Vagina (tissue), 2 donors: ENCODE results near the gene CHAMP1. TPM values are rescaled to one million over a fixed set of nuclear protein-coding genes. Genes with fewer than 3 reads are reported as not detected.

Experiments
- DNase-seq, 2 donors: peaks; one replicate each; pipeline ENCODE4 v3.0.0-alpha.2; 2017; ENCODE audit errors: extremely low spot score in 2 of 2
- H3K27ac ChIP-seq: fragments of 200-600 bp; sonication (generic); one replicate; pipeline ENCODE4 v1.5.1; 2019
- H3K27me3 ChIP-seq: fragments of 200-600 bp; sonication (generic); one replicate; pipeline ENCODE4 v1.5.1; 2019
- H3K36me3 ChIP-seq, 2 donors: fragments of 200-600 bp; sonication (generic); one replicate each; pipeline ENCODE4 v1.5.1; 2017 to 2019
- H3K4me1 ChIP-seq: fragments of 200-600 bp; sonication (generic); one replicate; pipeline ENCODE4 v1.5.1; 2019
- H3K4me3 ChIP-seq, 2 donors: fragments of 200-600 bp; sonication (generic); 1 replicate in 1 of 2; 2 replicates in 1 of 2; pipeline ENCODE4 v1.5.1; 2016 to 2019
- H3K9me3 ChIP-seq: fragments of 200-600 bp; sonication (generic); one replicate; pipeline ENCODE4 v1.5.1; 2019
- POLR2A ChIP-seq, 2 donors: fragments of 450-650 bp; IDR thresholded peaks; one replicate each; pipeline ENCODE4 v1.6.1; 2017; ENCODE audit warnings: antibody characterized with exemption in 2 of 2, mild to moderate bottlenecking in 2 of 2, moderate library complexity in 2 of 2
- POLR2AphosphoS5 ChIP-seq, 2 donors: sonication (generic); formaldehyde crosslinking; IDR thresholded peaks; one replicate each; pipeline ENCODE4 v1.9.0; 2017; ENCODE audit warnings: antibody characterized with exemption in 2 of 2, mild to moderate bottlenecking in 2 of 2, low read depth in 1 of 2; ENCODE audit not compliant: insufficient read depth in 1 of 2
- intact Hi-C: fragments of 100-400 bp; cut with DNase I; formaldehyde crosslinking; loops from one replicate; pipeline ENCODE4 v1.15.1; 2023
- total RNA-seq: library from RNA; depleted of rRNA; stranded (reverse); fragments of >200 nt; gene quantifications from one replicate; pipeline ENCODE4 v1.2.3, GENCODE V29; 2016
- TF ChIP-seq, protein P1 (sequence below), 3 experiments: fragments of 450-650 bp in 2 of 3; fragments of 200-600 bp in 1 of 3; sonication (generic) in 1 of 3; IDR thresholded peaks; one replicate each; pipeline ENCODE4 v1.5.1; 2017 to 2019; ENCODE audit warnings: antibody characterized with exemption in 3 of 3, mild to moderate bottlenecking in 2 of 3, moderate library complexity in 2 of 3

Gene CHAMP1
- total RNA-seq, 1 donor from 2014 or later, result 19.9 TPM

GRCh38 chr13:114285166-114285808, 29.0 kb upstream of the CHAMP1 start:
- no peaks in the 10 kb centered on the region for H3K27me3 ChIP-seq
- H3K9me3 ChIP-seq, result no peaks in the 10 kb centered on the region
- H3K27ac ChIP-seq, result no peak overlapping the region
- TF ChIP-seq POLR2AphosphoS5 (IDR thresholded peaks at IDR 0.05; ENCODE audit: insufficient read depth in 1 of 2, low read depth in 1 of 2) (no peak), POLR2A (IDR thresholded peaks at IDR 0.05) (no peak)
- TF ChIP-seq, protein P1, sequence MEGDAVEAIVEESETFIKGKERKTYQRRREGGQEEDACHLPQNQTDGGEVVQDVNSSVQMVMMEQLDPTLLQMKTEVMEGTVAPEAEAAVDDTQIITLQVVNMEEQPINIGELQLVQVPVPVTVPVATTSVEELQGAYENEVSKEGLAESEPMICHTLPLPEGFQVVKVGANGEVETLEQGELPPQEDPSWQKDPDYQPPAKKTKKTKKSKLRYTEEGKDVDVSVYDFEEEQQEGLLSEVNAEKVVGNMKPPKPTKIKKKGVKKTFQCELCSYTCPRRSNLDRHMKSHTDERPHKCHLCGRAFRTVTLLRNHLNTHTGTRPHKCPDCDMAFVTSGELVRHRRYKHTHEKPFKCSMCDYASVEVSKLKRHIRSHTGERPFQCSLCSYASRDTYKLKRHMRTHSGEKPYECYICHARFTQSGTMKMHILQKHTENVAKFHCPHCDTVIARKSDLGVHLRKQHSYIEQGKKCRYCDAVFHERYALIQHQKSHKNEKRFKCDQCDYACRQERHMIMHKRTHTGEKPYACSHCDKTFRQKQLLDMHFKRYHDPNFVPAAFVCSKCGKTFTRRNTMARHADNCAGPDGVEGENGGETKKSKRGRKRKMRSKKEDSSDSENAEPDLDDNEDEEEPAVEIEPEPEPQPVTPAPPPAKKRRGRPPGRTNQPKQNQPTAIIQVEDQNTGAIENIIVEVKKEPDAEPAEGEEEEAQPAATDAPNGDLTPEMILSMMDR (IDR thresholded peaks at IDR 0.05), result no peak
- H3K4me1 ChIP-seq, result peaks cover 26% of the 10 kb centered on the region
- H3K36me3 ChIP-seq, result peaks cover 0 to 35% of the 10 kb centered on the region in 2 donors
- intact Hi-C loops, result no loop called here
- H3K4me3 ChIP-seq, result no peak overlapping the region
- DNase-seq, result no peak

DNA sequence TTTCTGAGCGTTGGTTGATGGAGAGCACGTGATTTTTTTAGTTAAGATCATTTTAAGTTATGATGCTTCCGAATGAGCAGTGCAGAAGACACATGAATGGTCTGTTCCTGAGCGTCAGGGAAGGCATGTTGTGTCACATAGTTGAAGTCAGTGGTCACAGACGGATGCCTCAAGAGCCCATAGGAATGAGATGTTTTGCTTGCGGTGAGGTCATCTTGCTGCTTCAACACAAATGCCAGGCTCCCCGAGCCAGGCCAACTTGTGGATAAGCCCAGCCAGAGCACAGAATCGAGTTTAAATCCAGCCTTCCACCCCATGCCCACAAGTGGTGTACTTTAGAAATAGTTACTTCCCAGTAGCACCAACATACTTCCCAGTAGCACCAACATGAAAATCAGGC, 27.5 kb upstream of the CHAMP1 start:
- DNase-seq, result no peak
- H3K4me1 ChIP-seq, result peaks cover 19% of the 10 kb centered on the region
- H3K36me3 ChIP-seq, result peaks cover 0 to 39% of the 10 kb centered on the region in 2 donors
- no peak overlapping the region for H3K27ac ChIP-seq
- no peak for TF ChIP-seq POLR2AphosphoS5 (IDR thresholded peaks at IDR 0.05; ENCODE audit: insufficient read depth in 1 of 2, low read depth in 1 of 2)
- no peak for TF ChIP-seq POLR2A (IDR thresholded peaks at IDR 0.05)
- TF ChIP-seq, protein P1 (IDR thresholded peaks at IDR 0.05), result no peak
- no peaks in the 10 kb centered on the region for H3K27me3 ChIP-seq
- no peaks in the 10 kb centered on the region for H3K9me3 ChIP-seq
- no peak overlapping the region for H3K4me3 ChIP-seq
- intact Hi-C loops, result no loop called here

- intact Hi-C loops, result no loop called here
- DNase-seq, result no peak
These were observed 26.1 kb upstream of the CHAMP1 start for GRCh38 chr13:114288157-114288591.

GRCh38 chr13:114296448-114296847, 17.9 kb upstream of the CHAMP1 start:
- Histone ChIP-seq H3K27me3 (no peaks in the 10 kb centered on the region), H3K4me3 (no peak overlapping the region), H3K9me3 (no peaks in the 10 kb centered on the region), H3K36me3 (peaks cover 0 to 27% of the 10 kb centered on the region in 2 donors), H3K27ac (no peak overlapping the region), H3K4me1 (no peaks in the 10 kb centered on the region)
- DNase-seq, result no peak
- intact Hi-C loops, result no loop called here
- TF ChIP-seq POLR2A (IDR thresholded peaks at IDR 0.05), result no peak
- no peak for TF ChIP-seq POLR2AphosphoS5 (IDR thresholded peaks at IDR 0.05; ENCODE audit: insufficient read depth in 1 of 2, low read depth in 1 of 2)
- TF ChIP-seq, protein P1 (IDR thresholded peaks at IDR 0.05), result no peak

More at GRCh38 chr13:114288157-114288591, 26.1 kb upstream of the CHAMP1 start:
- no peaks in the 10 kb centered on the region for H3K9me3 ChIP-seq
- no peak overlapping the region for H3K4me3 ChIP-seq
- H3K27me3 ChIP-seq, result no peaks in the 10 kb centered on the region
- H3K27ac ChIP-seq, result no peak overlapping the region
- TF ChIP-seq, protein P1 (IDR thresholded peaks at IDR 0.05), result no peak
- TF ChIP-seq POLR2A (IDR thresholded peaks at IDR 0.05) (no peak), POLR2AphosphoS5 (IDR thresholded peaks at IDR 0.05; ENCODE audit: insufficient read depth in 1 of 2, low read depth in 1 of 2) (no peak)
- peaks cover 0 to 49% of the 10 kb centered on the region in 2 donors for H3K36me3 ChIP-seq
- H3K4me1 ChIP-seq, result peaks cover 10% of the 10 kb centered on the region

- H3K4me3 ChIP-seq, result no peak overlapping the region
- TF ChIP-seq POLR2AphosphoS5 (IDR thresholded peaks at IDR 0.05; ENCODE audit: insufficient read depth in 1 of 2, low read depth in 1 of 2) (no peak), POLR2A (IDR thresholded peaks at IDR 0.05) (no peak)
- TF ChIP-seq, protein P1 (IDR thresholded peaks at IDR 0.05), result no peak
- H3K4me1 ChIP-seq, result no peaks in the 10 kb centered on the region
- no peak overlapping the region for H3K27ac ChIP-seq
- intact Hi-C loops, result no loop called here
- DNase-seq, result no peak
- no peaks in the 10 kb centered on the region for H3K27me3 ChIP-seq
- H3K9me3 ChIP-seq, result no peaks in the 10 kb centered on the region
- H3K36me3 ChIP-seq, result peaks cover 0 to 24% of the 10 kb centered on the region in 2 donors
These were observed 17.4 kb upstream of the CHAMP1 start for GRCh38 chr13:114296902-114297301.
